Tibial nerve (tissue), 4 donors: ENCODE results near the gene KIAA0232.

Experiments used
- CTCF ChIP-seq, 5 experiments: fragments of 200-600 bp in 3 of 5; fragments of 450-650 bp in 2 of 5; sonication (generic) in 3 of 5; IDR thresholded peaks; one replicate each; pipeline ENCODE4 v1.5.1; 2016 to 2019; ENCODE audit warnings: antibody characterized with exemption in 5 of 5, mild to moderate bottlenecking in 3 of 5, moderate library complexity in 2 of 5
- EP300 ChIP-seq, 2 donors: sonication (generic); formaldehyde crosslinking; IDR thresholded peaks; one replicate each; pipeline ENCODE4 v1.6.1; 2017; ENCODE audit warnings: antibody characterized with exemption in 2 of 2, mild to moderate bottlenecking in 1 of 2
- POLR2A ChIP-seq, 2 donors: fragments of 450-650 bp; IDR thresholded peaks; one replicate each; pipeline ENCODE4 v1.6.1; 2017; ENCODE audit warnings: antibody characterized with exemption in 2 of 2, mild to moderate bottlenecking in 2 of 2, moderate library complexity in 2 of 2

GRCh38 chr4:6855692-6856297 is 73.3 kb downstream of the KIAA0232 start:
- TF ChIP-seq CTCF (IDR thresholded peaks at IDR 0.05): no peak
- TF ChIP-seq EP300 (IDR thresholded peaks at IDR 0.05): no peak
- TF ChIP-seq POLR2A (IDR thresholded peaks at IDR 0.05): no peak
